Measurements from ENCODE around the gene PRMT1. TPM values are rescaled to one million over a fixed set of nuclear protein-coding genes. Genes with fewer than 3 reads are reported as not detected.
A peak's percentile ranks its signal among the peaks of the same experiment; 100 is the strongest.

Gene PRMT1
- total RNA-seq, 1 experiment from 2014 or later, result 629 TPM

DNA sequence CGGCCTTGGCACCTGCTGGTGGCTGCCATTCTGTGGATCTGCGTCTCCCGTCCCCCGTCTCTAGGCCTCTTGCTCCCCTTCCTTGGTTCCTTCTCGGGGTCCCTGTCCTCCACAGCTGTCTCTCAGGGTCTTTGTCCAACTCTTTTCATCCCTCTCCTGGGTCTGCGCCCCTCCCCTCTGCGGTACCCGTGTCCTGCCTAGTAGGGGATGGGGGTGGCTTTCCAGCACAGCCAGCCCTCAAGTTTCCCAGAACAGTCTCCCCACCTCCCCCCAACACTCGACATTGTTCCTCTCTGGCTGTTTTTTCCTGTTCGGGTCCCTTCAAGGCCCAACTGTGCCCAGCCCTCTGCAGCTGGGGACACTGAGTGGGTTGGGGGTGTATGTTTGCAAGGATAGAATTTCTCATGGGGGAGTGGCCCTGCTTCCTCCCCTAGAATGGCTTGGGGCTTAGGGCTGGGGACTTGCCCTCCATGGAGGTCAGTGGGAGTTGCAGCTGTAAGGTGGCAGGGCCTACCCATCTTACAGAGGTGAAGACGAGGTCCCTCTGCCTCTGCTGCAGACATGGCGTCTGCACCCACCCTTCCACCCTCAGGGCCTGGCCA lies 11.6 kb downstream of the PRMT1 start:
- DNase-seq (ENCODE audit: low spot score), result no peak

DNA sequence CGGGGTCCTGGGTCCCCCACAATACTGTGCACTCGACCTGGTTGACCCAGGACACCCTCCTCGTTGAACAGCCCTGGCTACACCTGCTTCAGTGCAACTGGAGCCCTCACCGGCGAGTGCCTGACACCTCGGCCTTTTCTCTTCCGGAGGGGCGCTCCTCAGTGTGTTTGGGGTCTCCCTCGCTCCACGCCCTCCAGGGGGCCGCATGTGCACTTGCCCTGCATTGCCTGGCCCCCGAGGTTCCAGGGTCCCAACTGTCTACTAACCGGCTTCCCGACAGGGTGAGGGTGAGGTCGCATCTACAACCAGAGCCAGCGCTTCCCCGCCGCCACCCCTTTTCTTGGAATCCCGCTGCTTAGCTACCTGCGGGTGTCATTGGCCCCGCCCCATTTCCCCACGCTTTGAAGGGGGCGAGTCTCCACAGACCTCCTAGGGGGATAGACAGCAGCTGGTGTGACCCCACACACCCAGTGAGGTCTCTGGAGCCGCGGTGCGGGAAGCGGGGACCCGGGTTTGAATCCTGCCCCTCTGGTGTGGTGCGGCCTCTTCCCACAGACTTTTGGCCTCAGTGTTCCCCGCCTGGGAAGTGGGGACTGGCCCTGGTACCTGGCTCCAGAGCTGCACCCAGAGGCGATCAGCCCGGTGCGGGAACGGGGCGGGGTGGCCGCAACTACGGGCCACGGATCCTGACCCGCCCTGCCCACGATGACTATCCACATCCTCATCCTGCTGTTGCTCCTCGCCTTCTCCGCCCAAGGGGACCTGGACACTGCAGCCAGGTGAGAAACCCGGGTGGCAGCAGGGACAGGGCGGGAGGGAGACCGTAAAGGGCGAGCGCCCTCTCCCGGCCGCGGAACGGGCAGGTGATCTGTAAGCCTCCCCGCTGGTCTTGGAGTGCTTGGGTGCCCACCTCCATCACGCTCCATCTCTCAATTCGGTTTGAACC lies 12.3 kb downstream of the PRMT1 start, which contains the start of gene ADM5:
Gene ADM5 (plus strand): TSS at position 462 of the 946 bp plus-strand sequence. CDS start 244 bp downstream, at position 706.
- DNase-seq (ENCODE audit: low spot score), result no peak

DNA sequence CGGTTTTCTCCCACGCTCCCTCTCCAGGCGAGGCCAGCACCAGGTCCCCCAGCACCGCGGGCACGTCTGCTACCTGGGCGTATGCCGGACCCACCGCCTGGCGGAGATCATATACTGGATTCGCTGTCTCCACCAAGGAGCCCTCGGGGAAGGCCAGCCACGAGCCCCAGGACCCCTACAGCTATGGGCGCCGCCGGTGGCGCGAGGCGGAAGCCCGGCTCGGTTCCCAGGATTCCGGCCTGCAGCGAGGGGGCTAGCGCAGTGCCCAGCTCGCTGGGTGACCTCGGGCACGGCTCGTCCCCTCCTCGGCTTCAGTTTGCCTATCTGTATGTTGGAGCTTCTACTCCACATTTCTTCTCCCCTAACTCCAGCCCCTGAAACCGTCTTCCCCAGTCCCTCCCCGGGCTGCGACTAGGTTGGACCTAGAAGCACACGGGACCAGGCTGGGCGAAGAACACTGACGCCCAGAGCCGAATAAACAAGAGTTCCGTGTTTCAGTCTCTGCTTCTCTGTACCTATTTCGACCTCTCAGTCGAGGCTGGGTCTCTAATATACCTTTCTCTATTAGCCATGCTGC lies 13.1 kb downstream of the PRMT1 start:
- DNase-seq (ENCODE audit: low spot score), result no peak

DNA sequence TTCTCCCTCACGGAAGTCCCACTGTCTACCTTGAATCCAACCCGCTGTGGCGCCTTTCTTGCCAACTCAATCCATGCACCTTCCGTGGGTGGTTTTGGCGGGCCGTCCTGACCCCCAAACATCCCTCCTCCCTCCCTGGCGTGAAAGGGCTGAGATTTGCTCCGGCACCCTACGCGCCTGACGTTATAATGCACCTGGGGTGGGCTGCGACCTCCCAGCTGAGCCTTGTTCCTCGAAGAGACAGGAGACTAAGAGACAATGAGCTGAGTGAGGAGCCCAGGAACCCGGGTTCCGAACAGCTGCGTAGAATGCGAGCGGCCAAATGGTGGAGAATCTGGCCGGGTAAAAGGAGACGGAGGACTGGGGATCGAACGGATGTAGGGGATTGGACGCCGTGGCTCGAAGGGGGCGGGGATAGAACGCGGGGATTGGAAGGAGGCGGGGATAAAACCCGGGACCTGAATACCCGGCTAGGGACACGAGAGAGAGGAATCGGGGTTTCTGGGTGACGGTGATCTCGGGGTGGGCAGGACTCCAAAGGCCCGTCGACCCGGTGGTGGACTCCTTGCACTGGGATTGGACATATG lies 13.7 kb downstream of the PRMT1 start, which contains the start of gene CPT1C:
Gene CPT1C (plus strand): TSS at position 461 of the 587 bp plus-strand sequence. CDS start 1,137 bp downstream, outside the sequence.
- no peak for DNase-seq (ENCODE audit: low spot score)

DNA sequence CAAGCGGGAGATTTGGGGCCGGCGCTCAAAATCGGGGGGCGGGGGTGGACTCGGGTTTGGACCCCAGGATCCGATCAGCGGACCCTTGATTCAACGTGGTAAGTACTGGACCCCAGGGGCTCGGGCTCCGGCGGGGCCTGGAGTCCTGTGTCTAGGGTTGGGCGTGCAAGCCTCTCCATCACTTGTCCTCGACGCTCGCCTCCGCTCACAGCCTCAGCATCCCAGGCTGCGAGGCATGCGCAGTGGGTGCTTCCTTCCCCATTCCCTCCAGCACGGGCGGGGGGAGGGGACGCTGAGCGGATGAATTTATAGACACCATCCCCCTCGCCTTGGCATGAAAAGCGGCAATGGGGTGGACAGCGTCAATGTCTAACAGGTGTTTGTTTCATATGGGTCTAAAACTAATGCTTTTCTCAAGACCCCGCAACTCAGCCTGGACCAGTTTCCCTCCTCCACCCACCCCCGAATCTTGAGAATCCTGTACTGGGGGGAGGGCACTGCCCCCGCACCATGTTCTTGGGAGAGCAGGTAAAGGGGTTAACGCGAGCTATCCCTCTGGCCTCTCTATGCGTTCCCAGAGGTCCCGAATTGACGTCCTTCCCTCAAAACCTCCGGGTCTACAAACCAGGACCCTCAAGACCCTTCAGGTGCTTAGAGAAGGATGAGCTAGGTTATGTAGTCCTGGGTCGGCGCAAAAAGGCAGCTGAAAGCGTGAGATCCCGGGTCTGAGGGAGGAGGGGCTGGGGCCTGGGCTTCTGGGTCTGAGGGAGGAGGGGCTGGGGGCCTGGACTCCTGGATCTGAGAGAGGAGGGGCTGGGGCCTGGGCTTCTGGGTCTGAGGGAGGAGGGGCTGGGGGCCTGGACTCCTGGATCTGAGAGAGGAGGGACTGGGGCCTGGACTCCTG lies 14.4 kb downstream of the PRMT1 start:
- no peak for DNase-seq (ENCODE audit: low spot score)

DNA sequence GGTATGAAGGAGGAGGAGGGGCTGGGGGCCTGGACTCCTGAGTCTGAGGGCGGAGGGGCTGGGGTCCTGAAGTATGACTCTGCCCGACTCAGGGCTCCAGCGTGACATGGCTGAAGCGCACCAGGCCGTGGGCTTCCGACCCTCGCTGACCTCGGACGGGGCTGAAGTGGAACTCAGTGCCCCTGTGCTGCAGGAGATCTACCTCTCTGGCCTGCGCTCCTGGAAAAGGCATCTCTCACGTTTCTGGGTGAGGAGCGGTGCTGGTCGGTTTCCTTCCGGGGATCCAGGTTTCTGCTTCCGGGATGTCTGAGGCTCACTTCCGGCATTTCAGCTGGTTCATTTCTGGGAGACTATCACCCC lies 15.1 kb downstream of the PRMT1 start:
- no peak for DNase-seq (ENCODE audit: low spot score)

DNA sequence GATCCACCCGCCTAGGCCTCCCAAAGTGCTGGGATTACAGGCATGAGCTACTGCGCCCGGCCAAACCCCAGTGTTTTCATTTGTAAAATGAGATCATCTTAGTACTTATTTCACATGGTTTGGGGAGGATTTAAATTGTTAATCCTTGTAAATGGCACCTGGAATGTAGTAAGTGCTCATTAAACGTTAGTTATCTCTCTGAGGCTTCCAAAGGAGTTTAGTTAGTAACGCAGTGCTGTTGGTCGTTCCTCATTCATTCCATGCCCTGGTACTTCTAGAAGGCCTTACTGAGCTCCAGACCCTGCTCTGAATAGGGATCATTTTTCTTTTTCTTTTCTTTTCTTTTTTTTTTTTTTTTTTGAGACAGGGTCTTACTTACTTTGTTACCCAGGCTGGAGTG lies 19.0 kb downstream of the PRMT1 start:
- no peak for DNase-seq (ENCODE audit: low spot score)

DNA sequence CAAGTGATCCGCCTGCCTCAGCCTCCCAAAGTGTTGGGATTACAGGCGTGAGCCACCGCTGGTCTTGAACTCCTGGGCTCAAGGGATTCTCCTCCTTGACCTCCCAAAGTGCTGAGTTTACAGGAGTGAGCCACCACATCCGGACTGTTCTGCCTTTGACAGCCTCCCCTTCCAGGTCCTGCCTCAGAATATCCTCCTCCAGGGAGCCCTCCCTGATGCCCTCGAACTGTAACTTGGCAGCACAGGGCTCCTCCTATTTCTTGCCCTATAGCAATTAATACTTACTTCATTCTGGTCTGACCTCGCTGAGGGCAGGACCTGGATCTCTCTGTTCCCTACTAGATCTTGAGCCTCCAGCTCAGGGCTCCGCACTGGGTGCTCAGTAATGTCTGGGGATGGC lies 19.8 kb downstream of the PRMT1 start:
- DNase-seq (ENCODE audit: low spot score), result no peak

DNA sequence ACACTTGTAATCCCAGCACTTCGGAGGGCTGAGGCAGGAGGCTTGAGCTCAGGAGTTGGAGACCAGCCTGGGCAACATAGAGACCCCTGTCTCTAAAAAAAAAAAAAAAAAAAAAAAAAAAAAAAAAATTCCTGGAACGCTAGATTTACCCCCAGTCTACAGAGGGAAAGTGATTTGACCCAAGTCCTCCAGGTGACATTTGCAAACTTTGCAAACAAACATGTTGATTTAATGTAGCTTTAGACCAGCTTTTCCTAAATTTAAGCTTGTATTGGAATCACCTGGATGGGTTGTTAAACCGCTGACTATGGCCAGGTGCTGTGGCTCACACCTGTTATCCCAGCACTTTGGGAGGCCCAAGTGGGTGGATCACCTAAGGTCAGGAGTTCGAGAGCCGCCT lies 22.3 kb downstream of the PRMT1 start:
- DNase-seq (ENCODE audit: low spot score), result no peak

DNA sequence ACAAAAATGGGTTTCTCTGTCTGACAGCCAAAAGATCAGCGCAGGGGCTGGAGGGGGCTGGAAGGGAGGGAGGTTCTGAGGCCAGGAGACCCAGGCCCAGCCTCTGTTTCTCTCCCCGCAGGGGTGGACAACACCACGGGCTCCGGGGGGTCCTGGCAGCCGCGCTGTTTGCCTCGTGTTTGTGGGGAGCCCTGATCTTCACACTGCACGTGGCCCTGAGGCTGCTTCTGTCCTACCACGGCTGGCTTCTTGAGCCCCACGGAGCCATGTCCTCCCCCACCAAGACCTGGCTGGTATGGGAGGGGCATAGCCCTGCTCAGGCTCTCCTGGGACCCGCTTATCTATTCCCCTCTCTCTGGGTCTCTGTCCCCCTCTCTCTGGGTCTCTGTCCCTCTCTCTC lies 23.5 kb downstream of the PRMT1 start:
- no peak for DNase-seq (ENCODE audit: low spot score)

DNA sequence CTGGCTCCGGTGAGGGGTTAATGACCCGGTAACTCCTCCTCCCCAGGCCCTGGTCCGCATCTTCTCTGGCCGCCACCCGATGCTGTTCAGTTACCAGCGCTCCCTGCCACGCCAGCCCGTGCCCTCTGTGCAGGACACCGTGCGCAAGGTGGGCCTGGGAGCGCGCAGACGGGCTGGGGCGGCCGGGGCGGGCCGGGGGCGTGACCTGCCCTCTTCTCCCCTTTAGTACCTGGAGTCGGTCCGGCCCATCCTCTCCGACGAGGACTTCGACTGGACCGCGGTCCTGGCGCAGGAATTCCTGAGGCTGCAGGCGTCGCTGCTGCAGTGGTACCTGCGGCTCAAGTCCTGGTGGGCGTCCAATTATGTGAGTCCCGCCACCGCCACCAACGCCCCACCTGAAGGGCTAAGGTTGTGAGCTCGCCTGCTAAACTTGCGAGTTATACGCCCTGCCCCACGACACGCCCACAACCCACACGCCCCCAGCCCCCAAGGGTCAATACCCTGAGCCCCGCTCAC lies 24.3 kb downstream of the PRMT1 start:
- no peak for DNase-seq (ENCODE audit: low spot score)

DNA sequence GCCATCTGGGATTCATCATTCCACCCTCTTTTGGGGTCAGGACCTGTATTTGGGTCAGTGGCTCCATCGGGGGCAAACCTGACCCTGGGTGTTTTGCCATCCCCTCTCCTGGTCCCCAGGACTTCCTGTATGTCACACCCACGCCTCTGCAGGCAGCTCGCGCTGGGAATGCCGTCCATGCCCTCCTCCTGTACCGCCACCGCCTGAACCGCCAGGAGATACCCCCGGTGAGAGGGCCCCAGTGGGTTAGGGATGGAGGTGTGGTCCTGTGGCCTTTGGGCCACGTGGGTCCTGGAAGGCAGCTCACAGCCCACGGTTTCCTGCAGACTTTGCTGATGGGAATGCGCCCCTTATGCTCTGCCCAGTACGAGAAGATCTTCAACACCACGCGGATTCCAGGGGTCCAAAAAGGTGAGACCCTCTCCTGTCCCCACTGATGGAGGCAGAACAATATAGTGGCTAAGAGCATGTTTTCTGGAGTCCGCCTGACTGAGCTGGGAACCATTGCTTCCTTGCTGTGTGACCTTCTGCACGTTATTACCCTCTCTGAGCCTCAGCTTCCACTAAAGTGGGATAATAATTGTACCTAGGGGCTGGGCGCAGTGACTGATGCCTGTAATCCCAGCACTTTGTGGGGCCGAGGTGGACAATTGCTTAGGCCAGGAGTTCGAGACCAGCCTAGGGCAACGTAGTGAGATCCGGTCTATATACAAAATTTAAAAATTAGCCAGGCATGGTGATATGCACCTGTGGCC lies 28.0 kb downstream of the PRMT1 start:
- DNase-seq (ENCODE audit: low spot score), result no peak

DNA sequence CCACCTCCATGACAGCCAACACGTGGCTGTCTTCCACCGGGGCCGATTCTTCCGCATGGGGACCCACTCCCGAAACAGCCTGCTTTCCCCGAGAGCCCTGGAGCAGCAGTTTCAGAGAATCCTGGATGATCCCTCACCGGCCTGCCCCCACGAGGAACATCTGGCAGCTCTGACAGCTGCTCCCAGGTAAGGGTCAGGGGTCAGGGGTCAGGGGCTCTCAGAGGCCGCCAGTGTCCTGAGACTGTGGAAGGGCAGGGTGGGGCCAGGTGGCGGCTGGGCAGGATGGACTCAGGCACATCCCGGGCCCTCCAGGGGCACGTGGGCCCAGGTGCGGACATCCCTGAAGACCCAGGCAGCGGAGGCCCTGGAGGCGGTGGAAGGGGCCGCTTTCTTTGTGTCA lies 28.8 kb downstream of the PRMT1 start:
- DNase-seq (ENCODE audit: low spot score), result no peak

DNA sequence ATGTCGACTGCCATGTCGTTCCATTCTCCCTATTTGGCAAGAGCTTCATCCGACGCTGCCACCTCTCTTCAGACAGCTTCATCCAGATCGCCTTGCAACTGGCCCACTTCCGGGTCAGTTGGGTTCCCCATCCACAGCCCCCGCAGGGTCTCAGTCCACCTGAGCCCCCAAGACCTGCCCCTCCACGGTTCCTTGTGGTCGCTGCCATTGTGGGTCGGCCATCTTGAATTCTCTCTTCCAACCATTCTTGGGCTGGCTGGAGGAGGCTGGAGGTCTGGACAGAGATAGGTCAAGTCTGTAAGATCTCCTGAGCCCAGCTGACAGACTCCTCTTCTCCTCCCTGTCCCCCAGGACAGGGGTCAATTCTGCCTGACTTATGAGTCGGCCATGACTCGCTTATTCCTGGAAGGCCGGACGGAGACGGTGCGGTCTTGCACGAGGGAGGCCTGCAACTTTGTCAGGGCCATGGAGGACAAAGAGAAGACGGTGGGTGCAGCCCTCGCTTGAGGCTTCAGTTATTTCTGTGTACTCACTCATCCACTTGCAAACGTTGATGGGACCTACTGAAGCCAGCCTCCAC lies 33.4 kb downstream of the PRMT1 start:
- DNase-seq (ENCODE audit: low spot score), result no peak

DNA sequence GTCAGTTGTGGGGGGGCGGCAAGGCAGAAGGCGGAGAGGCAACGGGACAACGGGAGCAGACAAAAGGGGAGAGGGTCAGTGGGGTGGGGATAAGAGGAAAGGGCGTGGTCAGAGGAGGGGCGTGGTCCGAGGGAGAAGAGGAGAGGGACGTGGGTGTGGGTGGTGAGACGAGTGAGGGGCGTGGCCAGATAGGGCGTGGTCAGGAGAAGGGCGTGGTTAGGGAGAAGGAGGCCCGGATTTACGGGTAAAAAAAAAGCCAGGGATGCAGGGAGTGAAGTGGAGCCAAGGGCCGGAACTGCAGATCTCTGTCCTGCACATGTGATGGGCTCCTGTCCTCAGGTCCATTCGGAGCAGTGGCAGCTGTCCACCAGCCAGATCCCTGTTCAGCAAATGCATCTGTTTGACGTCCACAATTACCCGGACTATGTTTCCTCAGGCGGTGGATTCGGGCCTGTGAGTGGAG lies 35.4 kb downstream of the PRMT1 start:
- peak; percentile 56 for DNase-seq (ENCODE audit: low spot score)

DNA sequence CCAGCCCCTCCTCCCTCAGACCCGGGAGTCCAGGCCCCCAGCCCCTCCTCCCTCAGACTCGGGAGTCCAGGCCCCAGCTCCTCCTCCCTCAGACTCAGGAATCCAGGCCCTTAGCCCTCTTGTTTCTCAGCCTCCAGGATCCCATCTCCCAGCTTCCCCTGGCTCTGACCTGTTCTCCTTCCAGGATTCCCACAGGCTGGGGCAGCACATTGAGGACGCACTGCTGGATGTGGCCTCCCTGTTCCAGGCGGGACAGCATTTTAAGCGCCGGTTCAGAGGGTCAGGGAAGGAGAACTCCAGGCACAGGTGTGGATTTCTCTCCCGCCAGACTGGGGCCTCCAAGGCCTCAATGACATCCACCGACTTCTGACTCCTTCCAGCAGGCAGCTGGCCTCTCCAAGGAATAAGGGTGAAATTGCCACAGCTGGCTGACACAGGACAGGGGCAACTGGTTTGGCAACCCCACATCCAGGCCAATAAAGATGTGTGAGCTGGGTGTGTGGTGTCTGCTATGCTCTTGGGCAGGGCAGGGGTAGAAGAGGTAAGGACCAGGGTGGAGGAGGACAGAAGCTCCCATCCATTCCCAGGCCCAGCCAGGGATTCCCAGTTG lies 36.3 kb downstream of the PRMT1 start:
- no peak for DNase-seq (ENCODE audit: low spot score)

DNA sequence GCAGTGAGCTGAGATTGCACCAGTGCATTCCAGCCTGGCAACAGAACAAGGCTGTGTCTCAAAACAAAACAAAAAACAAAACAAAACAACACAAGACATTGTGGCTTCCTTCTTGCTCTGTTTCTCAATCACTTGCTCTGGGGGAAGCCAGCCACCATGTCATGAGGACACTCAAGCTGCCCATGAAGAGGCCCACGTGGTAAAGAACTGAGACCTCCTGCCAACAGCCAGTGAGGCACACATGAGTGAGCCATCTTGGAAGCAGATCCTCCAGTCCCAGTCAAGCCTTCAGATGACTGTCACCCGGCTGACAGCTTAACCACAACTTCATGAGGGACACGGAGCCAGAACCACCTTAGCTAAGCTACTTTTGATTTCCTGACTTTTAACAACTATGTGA lies 39.1 kb downstream of the PRMT1 start:
- DNase-seq (ENCODE audit: low spot score), result no peak

DNA sequence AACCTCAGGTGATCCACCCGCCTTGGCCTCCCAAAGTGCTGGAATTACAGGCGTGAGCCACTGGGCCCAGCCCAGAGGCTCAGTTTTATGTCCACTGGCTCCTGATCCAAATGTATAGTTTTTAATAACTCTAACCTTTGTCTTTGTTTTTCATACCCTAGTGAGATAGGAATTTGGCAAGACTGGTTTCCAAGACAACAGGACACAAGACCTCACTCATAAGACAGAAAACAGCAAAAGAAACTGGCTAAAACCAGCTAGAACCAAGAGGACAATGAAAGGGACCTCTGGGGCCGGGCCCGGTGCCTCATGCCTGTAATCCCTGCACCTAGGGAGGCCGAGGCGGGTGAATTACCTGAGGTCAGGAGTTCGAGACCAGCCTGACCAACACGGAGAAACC lies 41.4 kb downstream of the PRMT1 start:
- DNase-seq (ENCODE audit: low spot score), result no peak

DNA sequence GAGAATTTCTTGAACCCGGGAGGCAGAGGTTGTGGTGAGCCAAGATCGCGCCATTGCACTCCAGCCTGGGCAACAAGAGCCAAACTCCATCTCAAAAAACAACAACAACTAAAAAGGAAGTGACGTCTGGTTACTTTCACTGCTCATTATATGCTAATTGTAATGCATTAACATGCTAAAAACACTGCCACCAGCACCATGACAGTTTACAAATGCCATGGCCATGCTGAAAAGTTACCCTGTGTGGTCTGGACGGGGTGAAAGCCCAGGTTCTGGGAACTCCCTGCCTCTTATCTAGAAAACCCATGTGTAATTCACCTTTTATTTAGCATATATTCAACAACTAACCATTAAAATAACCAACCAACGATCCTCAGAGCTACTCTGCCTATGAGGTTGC lies 41.9 kb downstream of the PRMT1 start:
- DNase-seq (ENCODE audit: low spot score), result no peak

Data from H4 (cell line).